Epithelial cell of alveolus of lung (primary cell): Measurements from ENCODE around the gene UBXN6. TPM values are rescaled to one million over a fixed set of nuclear protein-coding genes. Genes with fewer than 3 reads are reported as not detected.

Source experiments
- total RNA-seq: library from RNA; depleted of rRNA; stranded (reverse); fragments of >200 nt; gene quantifications from 2 replicates; pipeline ENCODE4 v1.2.1, GENCODE V29; 2015

UBXN6 gene, protein sequence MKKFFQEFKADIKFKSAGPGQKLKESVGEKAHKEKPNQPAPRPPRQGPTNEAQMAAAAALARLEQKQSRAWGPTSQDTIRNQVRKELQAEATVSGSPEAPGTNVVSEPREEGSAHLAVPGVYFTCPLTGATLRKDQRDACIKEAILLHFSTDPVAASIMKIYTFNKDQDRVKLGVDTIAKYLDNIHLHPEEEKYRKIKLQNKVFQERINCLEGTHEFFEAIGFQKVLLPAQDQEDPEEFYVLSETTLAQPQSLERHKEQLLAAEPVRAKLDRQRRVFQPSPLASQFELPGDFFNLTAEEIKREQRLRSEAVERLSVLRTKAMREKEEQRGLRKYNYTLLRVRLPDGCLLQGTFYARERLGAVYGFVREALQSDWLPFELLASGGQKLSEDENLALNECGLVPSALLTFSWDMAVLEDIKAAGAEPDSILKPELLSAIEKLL
- 67.9 and 82.5 TPM in 2 replicates for total RNA-seq

DNA sequence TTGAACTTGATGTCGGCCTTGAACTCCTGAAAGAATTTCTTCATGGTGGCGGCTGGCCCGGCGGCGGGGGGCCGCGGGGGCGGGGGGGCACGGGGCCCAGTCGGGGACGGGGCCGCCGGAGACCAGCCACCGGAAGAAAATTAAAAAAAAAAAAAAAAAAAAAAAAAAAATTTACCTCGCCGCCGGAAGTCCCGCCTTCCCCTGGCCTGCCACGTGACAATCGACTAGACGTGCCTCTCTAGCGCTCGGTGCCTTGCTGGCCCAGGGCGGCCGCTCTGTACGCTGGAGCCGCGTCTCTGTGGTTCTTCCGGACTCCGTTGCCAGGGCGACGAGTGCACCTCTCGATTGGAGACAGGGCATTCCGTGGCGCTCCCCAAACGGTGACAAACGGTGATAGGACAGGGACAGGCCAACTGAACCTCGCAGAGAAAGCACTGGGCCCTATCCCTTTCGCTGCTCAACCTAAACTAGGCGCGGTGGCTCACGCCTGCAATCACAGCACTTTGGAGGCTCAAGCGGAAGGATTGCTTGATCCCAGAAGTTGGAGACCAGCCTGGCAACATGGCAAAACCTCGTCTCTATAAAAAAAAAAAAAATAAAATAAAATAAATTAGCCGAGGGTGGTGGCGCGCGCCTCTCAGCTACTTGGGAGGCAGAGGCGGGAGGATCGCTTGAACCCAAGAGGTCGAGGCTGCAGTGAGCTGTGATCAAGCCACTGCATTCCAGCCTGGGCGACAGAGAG, at the start of gene UBXN6:
Gene UBXN6 (minus strand): TSS at position 141 of the 742 bp plus-strand sequence. CDS start 97 bp downstream, at position 44.

DNA sequence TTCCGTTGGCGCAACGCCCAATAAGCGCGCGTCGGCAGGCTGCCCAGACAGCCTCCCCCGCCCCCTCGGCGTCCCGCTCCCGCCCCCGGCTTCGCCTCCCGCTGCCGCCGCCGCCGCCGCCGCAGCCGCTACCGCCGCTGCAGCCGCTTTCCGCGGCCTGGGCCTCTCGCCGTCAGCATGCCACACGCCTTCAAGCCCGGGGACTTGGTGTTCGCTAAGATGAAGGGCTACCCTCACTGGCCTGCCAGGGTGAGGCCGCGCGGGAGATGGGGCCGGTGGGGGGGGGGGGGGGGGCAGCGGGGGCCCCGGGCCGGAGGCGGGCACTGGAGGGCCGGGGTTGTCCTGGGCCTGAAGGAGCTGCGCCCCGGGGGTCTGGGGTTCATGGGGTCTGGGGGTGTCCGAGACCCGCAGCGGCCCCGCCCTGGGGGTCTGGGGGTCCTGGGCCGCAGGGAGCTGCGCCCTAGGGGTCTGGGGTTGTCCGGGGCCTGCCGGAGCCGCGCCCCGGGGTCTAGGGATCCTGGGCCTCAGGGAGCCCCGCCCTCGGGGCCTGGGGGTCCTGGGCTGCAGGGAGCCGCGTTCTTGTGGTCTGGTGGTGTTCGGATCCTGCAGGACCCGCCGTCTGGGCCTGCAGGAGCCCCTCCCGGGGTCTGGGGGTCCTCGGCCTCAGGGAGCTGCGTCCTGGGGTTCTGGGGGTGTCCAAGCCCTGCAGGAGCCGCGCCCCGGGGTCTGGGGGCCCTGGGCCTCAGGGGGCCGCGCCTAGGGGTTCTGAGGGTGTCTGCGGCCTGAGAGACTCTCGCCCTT, 14.8 kb upstream of the UBXN6 start, which contains the start of gene HDGFL2:
Gene HDGFL2 (plus strand): TSS at position 124 of the 801 bp plus-strand sequence. CDS start 54 bp downstream, at position 178.

DNA sequence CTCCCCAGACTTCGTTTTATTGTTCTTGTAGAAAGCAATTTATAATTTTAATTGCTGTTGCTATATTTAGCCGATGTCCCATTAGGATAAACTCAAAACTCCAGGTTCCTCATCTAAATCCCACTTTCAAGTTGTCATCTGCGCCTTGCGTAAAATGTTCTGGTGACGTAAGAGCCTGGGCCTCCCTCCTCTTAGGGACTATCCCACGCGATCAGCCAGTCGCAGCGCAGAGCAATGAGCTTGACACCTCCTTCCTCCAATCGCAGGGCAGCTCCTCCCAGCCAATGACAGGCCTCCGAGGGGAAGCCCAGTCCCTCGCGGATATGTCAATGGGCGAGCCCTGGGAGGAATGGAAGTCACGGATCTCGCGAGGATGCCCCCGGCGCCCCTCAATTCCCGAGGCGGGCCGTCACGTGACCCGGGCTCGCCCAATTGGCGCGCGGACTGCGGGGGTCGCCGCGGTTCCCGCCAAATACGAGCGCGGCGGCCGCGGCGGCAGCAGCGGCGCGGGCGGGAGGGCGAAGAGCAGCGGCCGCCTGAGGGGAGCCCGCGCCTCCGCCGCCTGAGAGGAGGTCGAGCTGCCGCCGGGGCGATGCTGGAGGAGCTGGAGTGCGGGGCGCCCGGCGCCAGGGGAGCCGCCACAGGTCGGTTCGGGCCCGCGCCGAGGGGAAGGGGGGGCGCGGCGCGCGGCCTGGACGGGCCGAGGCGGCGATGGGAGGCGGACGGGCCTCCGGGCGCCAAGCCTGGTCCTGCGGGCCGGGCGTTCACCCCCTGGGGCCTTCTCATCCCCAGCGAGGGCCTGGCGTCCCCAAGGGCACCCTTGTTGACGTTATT, 55.2 kb downstream of the UBXN6 start, which contains the start of gene CHAF1A:
Gene CHAF1A (plus strand): TSS at position 470 of the 834 bp plus-strand sequence. CDS start 123 bp downstream, at position 593.

DNA sequence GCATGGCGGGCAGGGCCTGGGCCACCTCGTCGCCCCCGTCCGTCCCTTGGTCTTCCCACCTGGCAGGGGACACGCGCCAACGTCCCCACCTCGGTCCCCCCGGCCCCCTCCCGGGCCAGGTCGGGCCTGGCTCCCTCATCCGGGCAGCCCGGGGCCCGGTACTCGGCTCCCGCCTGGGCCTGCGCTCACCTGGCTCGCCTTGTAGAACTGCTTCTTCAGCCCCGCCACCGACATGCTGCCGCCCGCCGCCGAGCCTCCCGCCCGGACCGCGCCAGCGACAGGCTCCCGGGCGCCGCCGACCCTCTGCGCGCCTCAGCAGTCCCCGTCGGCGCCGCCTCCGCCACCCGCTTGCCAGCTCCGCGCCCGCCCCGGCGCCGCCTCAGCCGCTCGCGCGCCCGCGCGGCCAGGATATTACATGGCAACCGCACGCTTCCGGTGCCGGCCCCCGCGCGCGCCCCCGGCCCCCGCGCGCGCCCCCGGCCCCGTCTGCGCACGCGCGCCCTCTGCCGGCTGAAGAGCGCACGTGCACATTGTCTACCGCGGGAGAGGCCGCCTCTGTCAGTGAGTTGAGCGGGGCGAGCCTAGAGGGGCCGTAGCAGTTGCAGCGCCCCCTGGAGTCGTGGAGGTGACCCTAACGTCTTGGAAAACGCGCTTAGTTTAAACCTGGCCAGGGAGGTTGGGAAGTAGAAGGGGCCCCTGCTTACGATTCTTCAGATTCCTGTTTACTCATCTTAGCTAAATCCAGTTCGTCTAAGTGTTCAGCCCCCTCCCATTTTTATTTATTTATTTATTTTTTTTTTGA, 57.3 kb downstream of the UBXN6 start, which contains the start of gene SH3GL1:
Gene SH3GL1 (minus strand): TSS at position 413 of the 802 bp plus-strand sequence. CDS start 179 bp downstream, at position 234.

Other genes starting within 250 kb of the UBXN6 start
- 0.39 TPM in 1 of 2 replicates, not detected in the other for gene EBI3, start 228.3 kb downstream of the UBXN6 start, total RNA-seq
- gene YJU2, start 210.7 kb downstream of the UBXN6 start, total RNA-seq: 21.5 and 24.9 TPM in 2 replicates
- gene SHD, start 178.5 kb downstream of the UBXN6 start, total RNA-seq: 2.2 TPM in 1 of 2 replicates, not detected in the other
- not detected in 2 replicates for gene TMIGD2, start 155.4 kb downstream of the UBXN6 start, total RNA-seq
- gene FSD1, start 153.2 kb downstream of the UBXN6 start, total RNA-seq: 21.2 and 30.5 TPM in 2 replicates
- 3.0 and 7.1 TPM in 2 replicates for gene STAP2, start 119.0 kb downstream of the UBXN6 start, total RNA-seq
- 2.7 and 4.3 TPM in 2 replicates for gene MPND, start 114.2 kb downstream of the UBXN6 start, total RNA-seq
- gene SH3GL1, start 57.2 kb downstream of the UBXN6 start, total RNA-seq: 89.3 and 117 TPM in 2 replicates
- 9.7 and 15.5 TPM in 2 replicates for gene CHAF1A, start 55.2 kb downstream of the UBXN6 start, total RNA-seq
- gene HDGFL2, start 14.5 kb upstream of the UBXN6 start, total RNA-seq: 75.5 and 86.1 TPM in 2 replicates
- gene PLIN4, start 60.7 kb upstream of the UBXN6 start, total RNA-seq: under 0.01 and 0.96 TPM in 2 replicates
- not detected in 2 replicates for gene PLIN5, start 77.4 kb upstream of the UBXN6 start, total RNA-seq
- gene LRG1, start 82.2 kb upstream of the UBXN6 start, total RNA-seq: under 0.01 and 0.88 TPM in 2 replicates
- gene SEMA6B, start 101.9 kb upstream of the UBXN6 start, total RNA-seq: 1.7 and 7.7 TPM in 2 replicates
- gene TNFAIP8L1, start 181.7 kb upstream of the UBXN6 start, total RNA-seq: 3.9 and 4.6 TPM in 2 replicates
- 94.0 and 239 TPM in 2 replicates for gene MYDGF, start 212.5 kb upstream of the UBXN6 start, total RNA-seq